Measurements from ENCODE around the gene LCLAT1.

DNA sequence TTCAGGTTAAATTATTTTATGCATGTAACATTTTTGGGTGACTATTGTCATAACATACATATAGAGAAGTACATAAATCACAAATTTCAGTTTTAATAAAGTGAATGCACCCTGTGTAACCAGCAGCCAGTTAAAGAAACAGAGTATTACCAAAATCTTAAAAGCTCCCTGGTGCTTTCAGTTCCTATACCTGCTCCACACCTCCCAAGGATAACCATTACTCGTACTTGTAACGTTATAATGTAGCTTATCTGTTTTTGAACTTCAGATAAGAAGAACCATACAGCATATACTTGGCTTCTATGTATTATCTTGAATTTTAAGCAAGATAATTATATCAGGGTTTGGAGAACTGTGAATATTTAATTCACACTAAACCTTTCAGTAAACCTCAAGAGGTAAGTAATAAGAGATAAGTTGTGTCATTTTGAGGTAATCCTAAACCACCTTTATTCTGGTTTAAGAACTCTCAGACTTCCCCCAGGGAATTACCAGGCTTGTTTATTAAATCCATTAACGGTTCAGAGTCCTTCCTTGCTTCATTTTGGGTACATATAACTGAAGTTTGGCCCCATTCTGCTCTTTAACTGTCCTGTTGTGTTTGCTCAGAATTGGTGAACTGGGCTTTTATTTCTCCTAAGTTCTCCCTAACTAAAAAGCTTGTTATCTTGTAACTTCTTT is 58.6 kb downstream of the LCLAT1 start:
- no peak for TF ChIP-seq POLR2AphosphoS5 (IDR thresholded peaks at IDR 0.05; ENCODE audit: low read depth, low read length)
- no peak for TF ChIP-seq TAF1 (IDR thresholded peaks at IDR 0.05; ENCODE audit: borderline replicate concordance, insufficient read depth, low read length)
- TF ChIP-seq, protein P1, sequence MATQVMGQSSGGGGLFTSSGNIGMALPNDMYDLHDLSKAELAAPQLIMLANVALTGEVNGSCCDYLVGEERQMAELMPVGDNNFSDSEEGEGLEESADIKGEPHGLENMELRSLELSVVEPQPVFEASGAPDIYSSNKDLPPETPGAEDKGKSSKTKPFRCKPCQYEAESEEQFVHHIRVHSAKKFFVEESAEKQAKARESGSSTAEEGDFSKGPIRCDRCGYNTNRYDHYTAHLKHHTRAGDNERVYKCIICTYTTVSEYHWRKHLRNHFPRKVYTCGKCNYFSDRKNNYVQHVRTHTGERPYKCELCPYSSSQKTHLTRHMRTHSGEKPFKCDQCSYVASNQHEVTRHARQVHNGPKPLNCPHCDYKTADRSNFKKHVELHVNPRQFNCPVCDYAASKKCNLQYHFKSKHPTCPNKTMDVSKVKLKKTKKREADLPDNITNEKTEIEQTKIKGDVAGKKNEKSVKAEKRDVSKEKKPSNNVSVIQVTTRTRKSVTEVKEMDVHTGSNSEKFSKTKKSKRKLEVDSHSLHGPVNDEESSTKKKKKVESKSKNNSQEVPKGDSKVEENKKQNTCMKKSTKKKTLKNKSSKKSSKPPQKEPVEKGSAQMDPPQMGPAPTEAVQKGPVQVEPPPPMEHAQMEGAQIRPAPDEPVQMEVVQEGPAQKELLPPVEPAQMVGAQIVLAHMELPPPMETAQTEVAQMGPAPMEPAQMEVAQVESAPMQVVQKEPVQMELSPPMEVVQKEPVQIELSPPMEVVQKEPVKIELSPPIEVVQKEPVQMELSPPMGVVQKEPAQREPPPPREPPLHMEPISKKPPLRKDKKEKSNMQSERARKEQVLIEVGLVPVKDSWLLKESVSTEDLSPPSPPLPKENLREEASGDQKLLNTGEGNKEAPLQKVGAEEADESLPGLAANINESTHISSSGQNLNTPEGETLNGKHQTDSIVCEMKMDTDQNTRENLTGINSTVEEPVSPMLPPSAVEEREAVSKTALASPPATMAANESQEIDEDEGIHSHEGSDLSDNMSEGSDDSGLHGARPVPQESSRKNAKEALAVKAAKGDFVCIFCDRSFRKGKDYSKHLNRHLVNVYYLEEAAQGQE (IDR thresholded peaks at IDR 0.05; ENCODE audit: insufficient read depth in 1 of 2, low read depth in 2 of 2, low read length in 2 of 2) = no peak
